Gastroesophageal sphincter (tissue), 3 donors: ENCODE data around the gene UROC1.

ENCODE experiments used
- EP300 ChIP-seq: sonication (generic); formaldehyde crosslinking; IDR thresholded peaks from one replicate; pipeline ENCODE4 v1.6.1; 2017; ENCODE audit warnings: antibody characterized with exemption, mild to moderate bottlenecking
- POLR2A ChIP-seq, 2 donors: fragments of 450-650 bp; IDR thresholded peaks; one replicate each; pipeline ENCODE4 v1.6.1; 2017; ENCODE audit warnings: antibody characterized with exemption in 2 of 2, mild to moderate bottlenecking in 2 of 2, moderate library complexity in 1 of 2
- POLR2AphosphoS5 ChIP-seq: sonication (generic); formaldehyde crosslinking; IDR thresholded peaks from one replicate; pipeline ENCODE4 v1.6.1; 2017; ENCODE audit warnings: antibody characterized with exemption
- TF ChIP-seq, protein P1 (sequence below), 4 experiments: fragments of 200-600 bp in 2 of 4; fragments of 450-650 bp in 2 of 4; sonication (generic) in 1 of 4; IDR thresholded peaks; one replicate each; pipeline ENCODE4 v1.5.1; 2017 to 2019; ENCODE audit warnings: antibody characterized with exemption in 4 of 4, mild to moderate bottlenecking in 2 of 4, moderate library complexity in 2 of 4

DNA sequence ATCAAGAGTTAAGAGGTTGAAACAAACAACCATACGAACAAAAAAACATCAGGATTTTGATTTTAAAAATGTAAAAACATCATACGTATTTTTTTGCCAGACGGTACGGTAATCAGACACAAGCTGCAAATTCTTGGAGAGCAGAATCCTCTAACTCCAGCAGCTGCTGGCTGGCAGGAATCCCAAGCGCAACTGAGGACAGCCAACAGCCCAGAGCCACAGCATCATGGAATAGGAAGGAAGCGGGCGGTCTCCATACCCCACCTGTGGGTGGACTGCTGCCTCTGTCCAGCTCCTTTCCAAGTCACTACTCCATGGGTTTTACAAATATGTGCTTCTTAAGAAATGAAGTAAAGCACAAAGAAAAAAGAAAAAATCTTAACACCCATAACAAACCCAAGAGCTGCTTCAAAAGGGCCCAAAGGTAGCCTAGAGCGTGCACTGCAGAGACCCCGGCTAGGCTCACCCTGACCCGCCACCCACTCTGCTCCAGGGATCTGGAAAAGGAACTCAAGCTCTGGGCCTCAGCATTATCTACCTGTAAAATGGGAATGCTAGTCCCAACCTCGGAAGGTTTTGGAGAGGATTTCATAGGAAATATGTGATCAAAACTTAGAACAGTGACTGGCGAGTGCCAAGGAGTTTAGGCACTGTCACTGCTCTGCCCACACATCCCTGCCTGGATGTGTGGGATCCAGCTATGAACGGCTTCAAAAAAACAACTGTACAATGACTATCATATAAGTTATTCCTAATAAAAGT is 75.3 kb downstream of the UROC1 start:
- TF ChIP-seq, protein P1, sequence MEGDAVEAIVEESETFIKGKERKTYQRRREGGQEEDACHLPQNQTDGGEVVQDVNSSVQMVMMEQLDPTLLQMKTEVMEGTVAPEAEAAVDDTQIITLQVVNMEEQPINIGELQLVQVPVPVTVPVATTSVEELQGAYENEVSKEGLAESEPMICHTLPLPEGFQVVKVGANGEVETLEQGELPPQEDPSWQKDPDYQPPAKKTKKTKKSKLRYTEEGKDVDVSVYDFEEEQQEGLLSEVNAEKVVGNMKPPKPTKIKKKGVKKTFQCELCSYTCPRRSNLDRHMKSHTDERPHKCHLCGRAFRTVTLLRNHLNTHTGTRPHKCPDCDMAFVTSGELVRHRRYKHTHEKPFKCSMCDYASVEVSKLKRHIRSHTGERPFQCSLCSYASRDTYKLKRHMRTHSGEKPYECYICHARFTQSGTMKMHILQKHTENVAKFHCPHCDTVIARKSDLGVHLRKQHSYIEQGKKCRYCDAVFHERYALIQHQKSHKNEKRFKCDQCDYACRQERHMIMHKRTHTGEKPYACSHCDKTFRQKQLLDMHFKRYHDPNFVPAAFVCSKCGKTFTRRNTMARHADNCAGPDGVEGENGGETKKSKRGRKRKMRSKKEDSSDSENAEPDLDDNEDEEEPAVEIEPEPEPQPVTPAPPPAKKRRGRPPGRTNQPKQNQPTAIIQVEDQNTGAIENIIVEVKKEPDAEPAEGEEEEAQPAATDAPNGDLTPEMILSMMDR (IDR thresholded peaks at IDR 0.05) = no peak
- no peak for TF ChIP-seq POLR2A (IDR thresholded peaks at IDR 0.05)
- TF ChIP-seq EP300 = no peak
- TF ChIP-seq POLR2AphosphoS5 = no peak
